Karpas-422 (cell line): ENCODE results near the gene NUCKS1. TPM values are rescaled to one million over a fixed set of nuclear protein-coding genes. Genes with fewer than 3 reads are reported as not detected.

Experiments
- DNase-seq: peaks from one replicate; pipeline ENCODE4 v3.0.0-alpha.2; 2015
- H2AFZ ChIP-seq: fragments of 200-600 bp; sonication (generic); 2 replicates; pipeline ENCODE4 v1.6.1; 2014; ENCODE audit warnings: antibody characterized with exemption, low read length, mixed read lengths
- H3K27ac ChIP-seq: fragments of 200-600 bp; sonication (generic); 2 replicates; pipeline ENCODE4 v1.5.1; 2014; ENCODE audit warnings: mild to moderate bottlenecking, low read length, moderate library complexity
- H3K27me3 ChIP-seq: fragments of 200-600 bp; sonication (generic); 2 replicates; pipeline ENCODE4 v1.6.1; 2014; ENCODE audit warnings: low read length, mixed read lengths
- H3K36me3 ChIP-seq: fragments of 200-600 bp; sonication (generic); 2 replicates; pipeline ENCODE4 v1.6.1; 2014; ENCODE audit warnings: low read length, mixed read lengths; ENCODE audit not compliant: insufficient read depth
- H3K4me1 ChIP-seq: fragments of 200-600 bp; sonication (generic); 2 replicates; pipeline ENCODE4 v1.6.1; 2014; ENCODE audit warnings: mild to moderate bottlenecking, low read length, mixed read lengths
- H3K4me2 ChIP-seq: fragments of 200-600 bp; sonication (generic); 2 replicates; pipeline ENCODE4 v1.6.1; 2014; ENCODE audit warnings: low read length, low read depth, mild to moderate bottlenecking; ENCODE audit not compliant: poor library complexity, severe bottlenecking
- H3K4me3 ChIP-seq: fragments of 200-600 bp; sonication (generic); 2 replicates; pipeline ENCODE4 v1.5.1; 2014; ENCODE audit warnings: mild to moderate bottlenecking, antibody characterized with exemption, low read length, mixed read lengths
- H3K79me2 ChIP-seq: fragments of 200-600 bp; sonication (generic); 2 replicates; pipeline ENCODE4 v1.6.1; 2014; ENCODE audit warnings: mild to moderate bottlenecking, low read length, mixed read lengths
- H3K9ac ChIP-seq: fragments of 200-600 bp; sonication (generic); 2 replicates; pipeline ENCODE4 v1.6.0; 2014; ENCODE audit warnings: low read length
- H3K9me2 ChIP-seq: fragments of 200-600 bp; sonication (generic), shearing (Covaris generic); replicated peaks from 2 replicates; pipeline ENCODE4 v1.6.0; 2014; ENCODE audit warnings: mild to moderate bottlenecking, low read length, moderate library complexity; ENCODE audit not compliant: insufficient read depth
- H3K9me3 ChIP-seq: fragments of 300-700, 200-600 bp; sonication (generic); 2 replicates; pipeline ENCODE4 v1.6.1; 2014; ENCODE audit warnings: low read length, mixed read lengths
- H4K20me1 ChIP-seq: fragments of 200-600 bp; sonication (generic); 2 replicates; pipeline ENCODE4 v1.6.1; 2014; ENCODE audit warnings: mild to moderate bottlenecking, antibody characterized with exemption, low read length, low read depth; ENCODE audit not compliant: insufficient read depth
- total RNA-seq: library from RNA; depleted of rRNA; stranded (reverse); fragments of >200 nt; shearing (Covaris generic); gene quantifications from 2 replicates; pipeline ENCODE4 v1.2.3, GENCODE V29; 2014; ENCODE audit warnings: low replicate concordance

The NUCKS1 gene
- total RNA-seq, 1 experiment from 2014 or later: 56.9 TPM

DNA sequence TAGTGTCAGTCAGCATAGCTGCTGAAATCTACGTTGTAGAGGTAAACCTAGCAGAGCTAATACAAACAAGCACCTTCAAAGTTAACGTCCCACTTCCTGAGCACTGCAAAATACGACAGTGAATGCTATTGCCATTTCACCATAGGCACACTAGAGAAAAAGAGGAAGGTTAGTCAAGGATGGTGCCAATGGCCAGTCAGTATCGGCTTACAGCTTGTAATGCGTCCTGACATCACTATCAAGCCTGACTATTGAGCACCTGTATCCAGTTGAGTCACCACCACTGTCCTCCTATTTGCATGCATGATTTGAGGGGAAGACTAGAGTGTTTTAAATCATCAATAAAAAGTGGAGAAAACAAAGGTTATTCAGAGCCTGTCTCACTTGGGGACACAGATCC, 34.4 kb downstream of the NUCKS1 start:
- DNase-seq: no peak
- Histone ChIP-seq H3K9me2 (no peaks in the 10 kb centered on the region), H3K9ac (no peak overlapping the region), H3K9me3 (no peaks in the 10 kb centered on the region), H3K79me2 (peaks cover 7% of the 10 kb centered on the region), H3K4me3 (no peak overlapping the region), H3K4me1 (no peaks in the 10 kb centered on the region), H3K36me3 (peaks cover 49% of the 10 kb centered on the region), H4K20me1 (no peaks in the 10 kb centered on the region), H3K27ac (no peak overlapping the region), H3K4me2 (no peak overlapping the region), H2AFZ (no peak overlapping the region), H3K27me3 (no peaks in the 10 kb centered on the region)

DNA sequence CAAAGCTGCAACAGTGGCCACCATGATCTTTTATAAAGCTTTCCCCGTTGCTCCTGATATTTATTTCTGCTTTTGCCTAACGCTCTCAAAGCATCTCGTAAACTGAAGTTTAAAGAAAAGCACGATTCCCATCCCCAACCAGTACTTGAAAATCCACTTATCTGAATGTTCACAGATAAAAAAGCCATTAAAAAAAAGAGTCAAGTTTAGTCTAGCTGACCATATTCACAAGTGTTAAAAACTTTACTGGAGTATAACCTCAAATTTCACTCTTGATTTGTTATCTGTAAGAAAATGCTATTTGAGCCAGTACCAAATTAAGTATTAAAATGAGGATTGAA, 35.1 kb downstream of the NUCKS1 start:
- no peak overlapping the region for H3K9ac ChIP-seq
- H3K4me1 ChIP-seq: no peaks in the 10 kb centered on the region
- H3K27ac ChIP-seq: no peak overlapping the region
- H3K36me3 ChIP-seq: peaks cover 49% of the 10 kb centered on the region
- H3K4me2 ChIP-seq: no peak overlapping the region
- H3K79me2 ChIP-seq: peaks cover 4% of the 10 kb centered on the region; the same call in 1 of the 2 replicates
- H3K9me3 ChIP-seq: no peaks in the 10 kb centered on the region
- H3K27me3 ChIP-seq: no peaks in the 10 kb centered on the region
- H3K9me2 ChIP-seq: no peaks in the 10 kb centered on the region
- H3K4me3 ChIP-seq: no peak overlapping the region
- no peaks in the 10 kb centered on the region for H4K20me1 ChIP-seq
- H2AFZ ChIP-seq: no peak overlapping the region
- no peak for DNase-seq

DNA sequence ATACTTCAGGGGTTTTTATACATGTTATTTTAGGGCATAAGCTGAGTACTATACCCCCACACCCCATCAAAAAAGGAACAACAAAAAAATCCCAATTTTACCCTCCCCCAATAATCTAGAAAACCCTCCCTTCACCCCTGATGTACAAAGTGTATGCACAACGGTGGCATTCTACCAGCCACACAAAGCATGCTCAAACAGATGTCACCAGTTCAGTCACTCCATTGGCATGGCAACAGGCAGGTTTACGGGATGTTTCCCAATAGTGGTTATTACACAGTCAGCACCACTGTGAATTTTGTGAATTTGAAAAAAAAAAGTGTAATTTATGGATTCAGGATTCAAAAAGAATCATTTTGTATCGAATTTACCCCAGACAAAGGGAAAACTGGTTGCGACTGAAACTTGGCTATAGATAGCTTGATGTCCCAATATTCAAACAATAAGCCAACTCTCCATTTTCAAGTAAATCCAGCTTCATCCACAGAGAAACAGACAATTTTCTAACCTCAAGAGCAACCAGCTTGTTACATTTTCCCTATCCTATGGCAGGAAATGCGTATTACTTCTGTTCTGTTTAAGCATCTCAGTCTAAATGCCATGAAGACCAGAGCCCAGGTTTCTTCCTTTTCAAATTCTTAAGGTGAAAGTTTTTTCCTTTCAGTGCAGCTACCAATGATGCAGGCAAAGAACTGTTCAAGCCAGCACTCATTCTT, 35.6 kb downstream of the NUCKS1 start:
- Histone ChIP-seq H3K36me3 (peaks cover 48% of the 10 kb centered on the region), H2AFZ (no peak overlapping the region), H3K9ac (no peak overlapping the region)

GRCh38 chr1:205711105-205712048, 38.6 kb downstream of the NUCKS1 start:
- Histone ChIP-seq H3K9me3 (no peaks in the 10 kb centered on the region), H4K20me1 (no peaks in the 10 kb centered on the region), H3K4me3 (no peak overlapping the region), H3K36me3 (peaks cover 29% of the 10 kb centered on the region; the same call in 1 of the 2 replicates), H3K9me2 (no peaks in the 10 kb centered on the region), H3K79me2 (no peaks in the 10 kb centered on the region), H3K4me2 (no peak overlapping the region), H2AFZ (no peak overlapping the region), H3K4me1 (no peaks in the 10 kb centered on the region), H3K27ac (no peak overlapping the region), H3K27me3 (no peaks in the 10 kb centered on the region), H3K9ac (no peak overlapping the region)
- DNase-seq: peak; percentile 89

More for the DNA sequence above, 35.6 kb downstream of the NUCKS1 start:
- no peaks in the 10 kb centered on the region for H3K9me2 ChIP-seq
- no peak overlapping the region for H3K27ac ChIP-seq
- H3K9me3 ChIP-seq: no peaks in the 10 kb centered on the region
- H3K4me1 ChIP-seq: no peaks in the 10 kb centered on the region
- no peak overlapping the region for H3K4me3 ChIP-seq
- H3K4me2 ChIP-seq: no peak overlapping the region
- H4K20me1 ChIP-seq: no peaks in the 10 kb centered on the region
- no peaks in the 10 kb centered on the region for H3K79me2 ChIP-seq
- no peaks in the 10 kb centered on the region for H3K27me3 ChIP-seq
- DNase-seq: no peak

GRCh38 chr1:205710201-205711062, 39.5 kb downstream of the NUCKS1 start:
- Histone ChIP-seq H3K36me3 (peaks cover 24% of the 10 kb centered on the region; the same call in 1 of the 2 replicates), H3K4me1 (no peaks in the 10 kb centered on the region), H3K4me2 (no peak overlapping the region), H3K9me3 (no peaks in the 10 kb centered on the region), H3K9me2 (no peaks in the 10 kb centered on the region), H3K27ac (no peak overlapping the region), H3K27me3 (no peaks in the 10 kb centered on the region), H2AFZ (no peak overlapping the region), H4K20me1 (no peaks in the 10 kb centered on the region), H3K79me2 (no peaks in the 10 kb centered on the region), H3K9ac (no peak overlapping the region), H3K4me3 (no peak overlapping the region)
- no peak for DNase-seq

DNA sequence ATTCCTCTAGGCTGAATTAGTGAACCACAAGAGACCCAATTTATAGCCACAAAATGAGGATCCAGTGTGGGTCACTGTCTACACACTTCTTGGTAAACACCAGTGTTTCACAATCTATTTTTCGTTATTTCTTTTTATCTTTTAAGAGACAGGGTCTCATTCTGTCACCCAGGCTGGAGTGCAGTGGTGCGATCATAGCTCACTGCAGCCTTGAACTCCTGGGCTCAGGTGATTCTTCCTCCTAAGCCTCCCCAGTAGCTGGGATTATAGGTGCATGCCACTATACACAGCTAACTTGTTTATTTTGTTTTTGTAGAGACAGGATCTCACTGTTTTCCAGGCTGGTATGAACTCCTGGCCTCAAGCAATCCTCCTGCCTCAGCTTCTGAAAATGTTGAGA, 40.3 kb downstream of the NUCKS1 start:
- no peaks in the 10 kb centered on the region for H3K79me2 ChIP-seq
- no peak overlapping the region for H3K9ac ChIP-seq
- no peak overlapping the region for H3K27ac ChIP-seq
- H4K20me1 ChIP-seq: no peaks in the 10 kb centered on the region
- H3K27me3 ChIP-seq: no peaks in the 10 kb centered on the region
- no peak overlapping the region for H2AFZ ChIP-seq
- H3K9me2 ChIP-seq: no peaks in the 10 kb centered on the region
- DNase-seq: no peak
- H3K4me2 ChIP-seq: no peak overlapping the region
- H3K4me3 ChIP-seq: no peak overlapping the region
- H3K9me3 ChIP-seq: no peaks in the 10 kb centered on the region
- H3K4me1 ChIP-seq: no peaks in the 10 kb centered on the region
- peaks cover 24% of the 10 kb centered on the region; the same call in 1 of the 2 replicates for H3K36me3 ChIP-seq

- H3K36me3 ChIP-seq: peaks cover 24% of the 10 kb centered on the region; the same call in 1 of the 2 replicates
These were observed 41.0 kb downstream of the NUCKS1 start for GRCh38 chr1:205709059-205709398.

More at GRCh38 chr1:205709059-205709398, 41.0 kb downstream of the NUCKS1 start:
- Histone ChIP-seq H3K9ac (no peak overlapping the region), H3K4me3 (no peak overlapping the region), H4K20me1 (no peaks in the 10 kb centered on the region), H3K4me2 (no peak overlapping the region), H3K9me2 (no peaks in the 10 kb centered on the region), H3K27ac (no peak overlapping the region), H3K27me3 (no peaks in the 10 kb centered on the region), H2AFZ (no peak overlapping the region), H3K9me3 (no peaks in the 10 kb centered on the region), H3K4me1 (no peaks in the 10 kb centered on the region), H3K79me2 (no peaks in the 10 kb centered on the region)
- DNase-seq: no peak
